Spleen (tissue), 7 donors: ENCODE measurements around the gene ACYP2.

Experiments used
- POLR2AphosphoS5 ChIP-seq, 3 donors: sonication (generic); formaldehyde crosslinking; IDR thresholded peaks; one replicate each; pipeline ENCODE4 v1.5.1; 2017; ENCODE audit warnings: antibody characterized with exemption in 3 of 3
- TF ChIP-seq, protein P1 (sequence below), 11 experiments: fragments of 200-600 bp in 7 of 11; fragments of 450-650 bp in 4 of 11; sonication (generic) in 4 of 11; IDR thresholded peaks in 8 of 11; conservative IDR thresholded peaks in 3 of 11; 1 replicate in 7 of 11; 2 replicates in 4 of 11; pipeline versions ENCODE4 v1.4.0 to v1.8.0; 2016 to 2021; ENCODE audit warnings: antibody characterized with exemption in 11 of 11, inconsistent platforms in 4 of 11, mild to moderate bottlenecking in 1 of 11
- donor health status: DM: no; HTN: no; CAD: no; lungs with moderate emphysema.
- donor health status: DM: no; HTN: no; CAD: no.
- donor health status: DM: no; HTN: no; CAD: no.

DNA sequence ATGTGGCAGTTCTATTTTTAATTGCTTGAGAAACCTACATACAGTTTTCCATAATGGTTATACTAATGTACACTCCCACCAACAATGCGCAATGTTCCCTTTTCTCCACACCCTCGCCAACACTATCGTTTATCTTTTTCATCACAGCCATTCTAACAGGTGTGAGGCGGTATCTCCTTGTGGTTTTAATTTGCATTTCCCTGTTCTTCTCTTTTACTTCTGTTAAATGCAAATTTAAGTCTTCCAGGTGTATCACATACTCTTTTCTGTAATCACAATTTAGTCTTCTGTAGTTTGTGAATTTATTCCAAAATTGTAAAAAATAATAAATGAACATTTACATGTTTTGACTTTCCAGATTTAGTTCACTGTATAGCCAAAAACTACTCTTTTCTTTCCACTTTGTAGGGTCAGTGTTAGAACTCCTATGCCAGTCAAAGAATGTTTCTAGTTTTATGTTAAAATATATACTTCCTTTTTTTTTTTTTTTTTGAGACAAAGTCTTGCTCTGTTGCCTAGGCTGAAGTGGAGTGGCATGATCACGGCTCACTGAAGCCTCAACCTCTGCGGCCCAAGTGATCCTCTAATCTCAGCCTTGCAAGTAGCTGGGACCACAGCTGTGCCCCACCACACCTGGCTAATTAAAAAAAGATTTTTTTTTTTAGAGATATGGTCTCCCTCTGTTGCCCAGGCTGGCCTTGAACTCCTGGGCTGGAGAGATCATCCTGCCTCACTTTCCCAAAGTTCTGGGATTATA, 15.4 kb upstream of the ACYP2 start:
- peak in 1 of 3 donors; percentile 34 for TF ChIP-seq POLR2AphosphoS5 (IDR thresholded peaks at IDR 0.05)
- TF ChIP-seq, protein P1, sequence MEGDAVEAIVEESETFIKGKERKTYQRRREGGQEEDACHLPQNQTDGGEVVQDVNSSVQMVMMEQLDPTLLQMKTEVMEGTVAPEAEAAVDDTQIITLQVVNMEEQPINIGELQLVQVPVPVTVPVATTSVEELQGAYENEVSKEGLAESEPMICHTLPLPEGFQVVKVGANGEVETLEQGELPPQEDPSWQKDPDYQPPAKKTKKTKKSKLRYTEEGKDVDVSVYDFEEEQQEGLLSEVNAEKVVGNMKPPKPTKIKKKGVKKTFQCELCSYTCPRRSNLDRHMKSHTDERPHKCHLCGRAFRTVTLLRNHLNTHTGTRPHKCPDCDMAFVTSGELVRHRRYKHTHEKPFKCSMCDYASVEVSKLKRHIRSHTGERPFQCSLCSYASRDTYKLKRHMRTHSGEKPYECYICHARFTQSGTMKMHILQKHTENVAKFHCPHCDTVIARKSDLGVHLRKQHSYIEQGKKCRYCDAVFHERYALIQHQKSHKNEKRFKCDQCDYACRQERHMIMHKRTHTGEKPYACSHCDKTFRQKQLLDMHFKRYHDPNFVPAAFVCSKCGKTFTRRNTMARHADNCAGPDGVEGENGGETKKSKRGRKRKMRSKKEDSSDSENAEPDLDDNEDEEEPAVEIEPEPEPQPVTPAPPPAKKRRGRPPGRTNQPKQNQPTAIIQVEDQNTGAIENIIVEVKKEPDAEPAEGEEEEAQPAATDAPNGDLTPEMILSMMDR (IDR thresholded peaks at IDR 0.05 in 8 of 11, conservative IDR thresholded peaks at IDR 0.05 in 3 of 11), result no peak
